SKM-1 treated with dmso at 0.1 percent for 144 hours (cell line): ENCODE results near the gene POU4F3.
"Not testable (repeated sequence)": the region's sequence is repeated elsewhere in the genome, so short reads cannot be mapped to it uniquely, and the experiment has no call there.

Experiments used
- DNase-seq: peaks from one replicate; lab custom pipeline; 2025; ENCODE audit not compliant: unreplicated experiment; lab: John Stamatoyannopoulos, UW

POU4F3 gene, protein sequence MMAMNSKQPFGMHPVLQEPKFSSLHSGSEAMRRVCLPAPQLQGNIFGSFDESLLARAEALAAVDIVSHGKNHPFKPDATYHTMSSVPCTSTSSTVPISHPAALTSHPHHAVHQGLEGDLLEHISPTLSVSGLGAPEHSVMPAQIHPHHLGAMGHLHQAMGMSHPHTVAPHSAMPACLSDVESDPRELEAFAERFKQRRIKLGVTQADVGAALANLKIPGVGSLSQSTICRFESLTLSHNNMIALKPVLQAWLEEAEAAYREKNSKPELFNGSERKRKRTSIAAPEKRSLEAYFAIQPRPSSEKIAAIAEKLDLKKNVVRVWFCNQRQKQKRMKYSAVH

GRCh38 chr5:146338774-146339714 is at the start of gene POU4F3:
Gene POU4F3 (plus strand): TSS chr5:146338839. CDS start chr5:146339113, 274 bp downstream.
- DNase-seq: no peak

- DNase-seq: no peak
Measured at GRCh38 chr5:146290318-146290717, 48.3 kb upstream of the POU4F3 start.

DNA sequence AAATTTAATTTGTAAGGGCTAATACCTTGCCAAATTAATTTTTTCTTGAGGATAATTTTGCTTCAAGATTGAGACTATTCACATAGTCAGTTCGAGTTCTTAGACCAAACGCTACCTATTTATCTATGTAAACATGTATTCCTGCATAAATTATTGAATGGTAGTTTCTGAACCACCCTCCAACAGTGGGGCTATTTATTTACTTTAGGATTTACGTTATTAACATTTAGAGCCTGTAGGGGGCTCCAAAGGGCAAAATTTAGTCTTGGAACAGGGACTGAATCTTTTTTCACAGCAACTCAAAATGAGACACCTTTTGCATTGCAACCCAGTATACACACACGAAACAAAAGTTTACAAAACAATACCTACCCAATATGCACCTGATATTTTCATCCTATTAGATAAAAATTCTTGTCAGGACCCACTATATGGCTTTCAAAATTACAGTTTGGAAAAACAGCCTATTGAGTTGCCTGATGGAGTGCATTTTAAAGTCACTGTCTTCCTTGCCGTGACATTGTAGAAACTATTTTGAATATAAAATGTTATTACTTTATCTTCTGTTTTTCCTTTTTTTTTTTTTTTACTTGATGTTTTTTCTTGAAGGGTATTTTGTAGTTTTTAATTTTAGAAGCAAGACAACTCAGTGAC is 47.1 kb upstream of the POU4F3 start:
- peak; percentile 46 for DNase-seq

DNA sequence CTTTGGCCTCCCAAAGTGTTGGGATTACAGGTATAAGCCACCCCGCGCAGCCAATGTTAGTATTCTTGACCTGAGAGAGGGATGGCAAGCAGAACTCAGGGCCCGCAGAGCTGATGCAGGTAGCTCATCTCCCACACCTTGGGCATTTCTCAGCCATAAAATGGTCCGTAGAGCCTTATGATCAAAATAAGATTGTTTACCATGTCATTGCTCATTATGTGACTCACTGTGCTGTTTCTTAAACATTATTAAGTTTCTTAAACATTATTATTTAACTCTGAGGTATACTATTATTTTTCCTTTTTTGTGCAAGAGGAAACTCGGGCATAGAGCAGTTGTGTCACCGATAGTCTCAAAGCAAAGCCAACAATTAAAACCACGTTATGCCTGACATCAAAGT is 42.4 kb upstream of the POU4F3 start:
- DNase-seq: no peak

- not testable (repeated sequence) for DNase-seq
Measured at GRCh38 chr5:146298920-146299319, 39.7 kb upstream of the POU4F3 start.

GRCh38 chr5:146301626-146302025 is 37.0 kb upstream of the POU4F3 start:
- no peak for DNase-seq

GRCh38 chr5:146302406-146302805 is 36.2 kb upstream of the POU4F3 start:
- DNase-seq: no peak

DNA sequence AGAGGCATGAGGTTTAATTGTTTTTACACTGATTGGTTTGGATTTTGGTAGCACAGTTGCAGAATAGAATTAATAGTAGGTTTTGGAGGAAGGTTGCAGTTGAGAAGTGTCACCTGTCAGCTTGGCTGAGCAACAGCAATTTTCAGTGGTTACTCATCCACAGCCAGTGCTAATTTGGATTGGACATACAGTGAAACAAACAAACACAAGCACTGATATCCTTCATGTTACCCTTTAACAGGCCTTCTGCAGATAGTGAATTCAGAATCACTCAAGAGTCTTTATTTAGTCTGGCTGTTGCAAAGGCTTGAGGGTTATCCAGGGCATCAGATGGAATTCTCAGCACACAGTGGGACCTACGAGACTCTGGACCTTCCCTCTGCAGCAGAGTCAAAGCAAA is 31.8 kb upstream of the POU4F3 start:
- DNase-seq: no peak

DNA sequence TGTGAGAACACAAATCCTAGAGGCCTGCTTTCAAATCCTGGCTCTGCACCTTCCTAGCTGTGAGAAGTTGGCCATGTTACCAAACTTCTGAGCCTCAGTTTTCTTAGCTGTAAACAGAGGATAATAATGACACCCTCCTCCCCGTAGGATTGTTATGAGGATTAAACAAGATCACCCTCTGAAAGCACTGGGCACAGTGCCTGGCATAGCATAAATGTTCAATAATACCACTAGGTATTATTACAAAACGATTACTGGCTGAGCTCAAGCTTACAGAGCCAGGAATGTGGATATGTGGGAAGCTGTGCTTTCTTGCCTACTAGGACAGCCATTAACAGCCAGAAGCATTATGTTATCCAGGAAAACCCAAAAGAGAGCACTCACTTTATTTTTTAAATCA is 30.8 kb upstream of the POU4F3 start:
- no peak for DNase-seq

DNA sequence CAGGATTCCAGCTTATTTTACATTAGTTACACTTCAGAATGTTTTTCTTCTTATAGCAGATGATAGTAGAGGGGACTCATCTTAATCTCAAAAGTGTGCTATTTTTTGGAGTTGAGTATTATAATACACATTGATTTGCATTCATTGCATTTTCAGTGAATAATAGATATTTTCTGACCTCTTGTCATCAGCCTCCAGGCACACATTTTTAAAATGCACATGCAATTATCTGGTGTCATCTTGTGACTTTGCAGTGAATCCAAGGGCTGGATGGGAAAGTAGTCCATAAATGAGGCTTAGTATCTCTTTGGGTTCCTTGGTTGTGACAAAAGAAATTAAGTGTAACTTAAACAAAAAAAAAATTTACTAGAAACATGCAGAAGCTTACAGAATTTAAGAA is 28.1 kb upstream of the POU4F3 start:
- DNase-seq: no peak

DNA sequence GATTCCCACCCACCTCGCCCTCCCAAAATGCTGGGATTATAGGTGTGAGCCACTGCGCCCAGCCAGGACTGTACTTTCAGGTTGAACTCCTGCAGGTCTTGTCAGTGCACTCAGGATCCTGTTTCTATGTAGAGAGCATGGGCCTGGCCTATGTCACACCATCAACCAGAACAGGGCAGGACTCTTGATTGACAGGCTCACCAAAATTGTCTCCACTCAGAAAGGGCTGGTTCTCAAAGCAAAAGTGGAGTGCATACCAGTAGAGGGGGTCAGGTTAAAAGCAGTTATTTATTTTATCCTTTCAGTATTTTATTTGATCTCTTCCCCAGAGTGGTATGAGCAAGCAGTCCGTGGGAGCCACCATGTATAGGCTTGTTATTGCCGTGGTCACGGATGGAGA is 27.4 kb upstream of the POU4F3 start:
- no peak for DNase-seq

DNA sequence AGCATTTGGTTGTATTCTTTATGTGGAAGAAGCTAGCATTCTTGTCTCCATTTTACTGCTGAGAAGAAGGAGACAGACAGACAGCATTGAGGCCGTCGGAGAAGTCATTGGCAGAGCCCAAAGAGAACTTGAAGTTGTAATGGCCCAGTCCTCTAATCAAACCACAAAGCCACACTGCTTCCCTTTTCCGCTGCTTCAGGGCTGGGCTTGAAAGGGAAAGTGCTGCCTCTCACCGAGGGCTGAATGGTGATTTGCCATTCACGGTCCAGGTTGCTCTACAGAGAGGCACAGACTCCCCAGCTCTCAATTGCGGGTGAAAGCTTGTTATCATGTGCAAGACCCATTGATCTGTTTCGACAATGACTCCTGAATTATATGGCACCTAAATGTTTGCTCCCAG is 25.6 kb upstream of the POU4F3 start:
- DNase-seq: peak; percentile 55

- DNase-seq: no peak
Measured at GRCh38 chr5:146321571-146321970, 17.1 kb upstream of the POU4F3 start.

DNA sequence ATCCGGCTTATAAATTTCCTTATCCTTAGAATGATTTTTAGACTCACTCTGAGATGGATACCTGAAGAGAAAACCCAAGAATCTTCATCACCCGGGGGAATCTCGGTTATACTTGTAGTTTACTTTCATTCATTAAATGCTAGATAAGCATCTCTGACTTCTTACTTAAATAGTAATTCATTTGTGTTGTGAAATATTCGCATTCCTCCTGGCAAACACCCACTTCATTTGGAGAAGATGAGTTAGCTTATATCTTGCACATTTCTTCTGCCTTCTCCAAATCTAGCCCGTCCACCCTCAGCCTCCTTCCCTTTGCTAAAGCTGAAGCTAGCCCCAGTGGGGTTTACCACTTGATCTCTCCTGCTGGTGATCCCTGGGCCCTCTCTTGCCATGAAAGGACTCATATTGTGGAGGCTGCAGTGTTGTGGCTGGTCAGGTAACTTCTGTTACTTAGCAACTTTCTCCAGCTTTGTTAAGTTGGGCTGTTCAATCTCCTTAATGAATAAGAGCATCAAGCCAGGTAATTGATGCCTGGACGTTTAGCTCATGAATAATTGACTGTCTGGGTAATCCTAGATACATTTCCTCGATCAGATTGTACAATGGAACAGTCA is 11.3 kb upstream of the POU4F3 start:
- no peak for DNase-seq

DNA sequence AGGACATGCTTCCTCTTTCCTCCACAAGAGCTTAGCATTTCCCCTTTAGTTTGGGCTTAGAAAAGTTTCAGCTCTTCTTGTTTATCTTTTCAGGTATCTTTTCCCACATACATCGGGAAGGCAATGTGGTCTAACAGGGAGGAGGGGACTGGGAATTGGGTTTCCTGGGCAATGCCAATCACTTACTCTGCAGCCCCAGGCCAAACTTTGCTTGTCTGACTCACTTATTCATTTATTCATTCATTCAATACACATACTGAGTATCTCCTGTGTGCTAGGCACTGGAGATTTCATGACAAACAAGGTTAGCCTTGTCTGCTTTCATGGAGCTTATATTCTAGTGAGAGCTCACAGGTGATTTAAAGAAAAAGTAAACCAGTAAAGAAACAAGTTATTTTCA is 10.7 kb upstream of the POU4F3 start:
- DNase-seq: no peak

- DNase-seq: no peak
Measured at GRCh38 chr5:146329697-146330096, 8.9 kb upstream of the POU4F3 start.

DNA sequence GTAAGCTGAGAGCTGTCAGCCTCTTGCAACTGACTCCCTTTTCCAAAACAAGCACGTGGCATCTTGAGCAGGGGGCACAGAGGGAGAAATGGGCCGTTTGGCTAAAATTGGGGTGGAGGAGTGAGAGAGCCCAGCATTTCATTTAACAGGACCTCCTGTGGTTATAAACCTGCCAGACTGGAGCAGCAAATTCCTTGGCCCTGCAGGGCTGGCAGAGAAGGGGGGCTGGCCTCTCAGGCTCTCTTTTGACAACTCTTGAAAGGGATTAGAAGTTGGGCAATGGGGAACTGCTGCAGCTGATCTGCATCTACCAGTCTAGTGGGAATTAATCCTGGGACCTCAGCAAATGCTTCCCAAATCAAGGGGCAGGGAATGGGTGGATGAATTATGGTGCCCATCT is 7.2 kb upstream of the POU4F3 start:
- DNase-seq: no peak

DNA sequence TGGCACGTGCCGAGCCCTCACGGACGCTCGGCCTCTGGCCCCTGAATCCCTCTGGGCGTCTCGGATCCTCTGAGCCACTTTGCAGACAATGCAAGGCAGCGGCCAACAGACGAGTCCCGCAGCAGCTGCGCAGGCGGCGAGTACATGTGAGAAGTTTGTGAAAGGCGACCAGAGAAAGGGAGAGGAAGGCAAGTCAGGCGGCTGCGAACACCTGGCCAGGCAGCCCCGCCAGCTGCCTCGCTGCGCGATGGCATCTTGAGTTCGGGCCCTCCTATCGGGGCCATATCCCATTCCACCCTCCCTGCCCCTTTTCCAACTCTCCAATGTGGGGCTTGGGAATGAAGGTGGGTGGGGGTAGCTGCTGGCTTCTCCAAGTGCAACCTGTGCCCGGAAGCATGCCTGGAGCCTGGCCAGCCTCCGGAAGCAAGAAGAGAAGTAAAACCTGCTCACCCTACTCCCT is 4.5 kb upstream of the POU4F3 start:
- DNase-seq: no peak

GRCh38 chr5:146336197-146336596 is 2.4 kb upstream of the POU4F3 start:
- DNase-seq: no peak

- no peak for DNase-seq
Measured at GRCh38 chr5:146337264-146337904, 1.3 kb upstream of the POU4F3 start.

GRCh38 chr5:146337928-146338327 is 711 bp upstream of the POU4F3 start:
- DNase-seq: no peak
